ENCODE results near the gene RBBP8NL.
A peak's percentile ranks its signal among the peaks of the same experiment; 100 is the strongest.

RBBP8NL gene

DNA sequence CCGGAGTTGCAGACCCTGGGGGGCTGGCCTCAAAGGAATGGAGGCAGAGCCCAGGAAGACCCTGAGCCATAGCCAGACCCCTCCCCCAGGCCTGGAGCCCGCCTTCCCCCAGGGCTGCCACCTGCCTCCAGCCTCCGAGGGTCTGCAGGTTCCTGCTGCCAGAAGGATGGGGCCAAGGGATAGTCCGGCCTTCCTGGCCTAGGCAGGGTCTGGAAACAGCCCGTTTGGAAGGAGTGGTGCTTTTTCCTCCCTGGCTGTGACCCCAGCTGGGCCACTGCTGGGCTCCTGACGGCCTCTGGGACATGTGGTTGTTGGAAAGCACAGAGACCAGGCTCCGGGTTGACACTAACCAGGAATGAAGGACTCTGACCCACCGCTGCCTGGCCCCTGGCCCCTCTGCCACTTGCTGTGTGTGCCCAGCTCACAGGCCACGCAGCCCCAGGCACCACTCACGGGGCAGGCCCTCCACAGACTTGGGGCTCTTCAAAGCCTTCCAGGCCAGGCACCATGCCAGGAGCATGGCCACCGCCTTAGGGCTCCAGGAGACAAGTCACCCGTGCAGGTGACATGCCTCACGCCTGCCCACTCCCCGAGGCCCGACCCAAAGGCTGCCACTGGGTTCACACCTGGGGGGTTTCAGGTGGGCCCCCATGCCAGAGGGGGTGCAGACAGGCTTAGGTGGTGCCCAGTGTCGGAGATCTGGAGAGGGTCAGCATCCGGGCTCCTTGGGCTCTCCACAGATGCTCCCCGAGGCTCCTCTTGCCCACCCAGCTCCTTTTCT, 56.3 kb downstream of the RBBP8NL start:
- no peak overlapping the region for H4K8ac ChIP-seq (ENCODE audit: low read depth, low read length)

DNA sequence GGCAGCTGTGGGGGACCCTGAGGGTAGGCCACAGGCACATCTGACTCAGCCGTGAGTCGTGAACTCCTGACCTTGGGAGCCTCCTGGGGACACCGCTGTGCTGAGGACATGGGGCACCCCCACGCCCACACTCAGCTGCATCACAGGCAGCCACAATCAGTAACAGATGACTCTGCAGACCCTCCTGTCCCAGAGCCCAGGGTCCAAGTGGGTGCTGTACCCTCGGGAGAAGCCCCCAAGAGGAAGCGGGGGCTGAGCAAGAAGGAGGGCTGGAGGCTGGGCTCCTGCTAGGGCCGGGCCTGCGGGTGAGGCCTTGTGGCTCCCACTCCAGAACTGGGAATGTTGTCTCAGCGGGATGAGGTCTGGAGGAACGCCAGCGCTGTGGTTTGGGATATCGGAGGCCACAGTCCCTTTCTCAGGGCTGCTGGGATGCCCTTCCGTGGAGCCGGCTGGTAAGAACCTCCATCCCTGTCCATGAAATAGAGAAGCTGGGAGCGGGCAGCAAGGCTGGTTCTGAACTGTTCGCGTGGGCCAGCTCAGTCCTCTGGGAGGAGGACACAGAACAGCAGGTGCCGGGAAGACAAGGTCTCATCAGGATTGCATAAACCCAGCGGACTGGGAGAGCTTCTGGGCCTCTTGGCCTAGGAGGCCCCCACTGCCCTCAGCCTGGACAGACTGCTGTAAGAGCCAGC, 57.1 kb downstream of the RBBP8NL start:
- Histone ChIP-seq H3K36me3 (ENCODE audit: control insufficient read depth in 1 of 2, insufficient read depth in 2 of 2, low read length in 2 of 2) (no peaks in the 10 kb centered on the region), H3K23ac (ENCODE audit: low read length) (no peak overlapping the region), H3K4me2 (ENCODE audit: low read length) (no peak overlapping the region), H3K9ac (ENCODE audit: low read length) (no peak overlapping the region), H2AK5ac (ENCODE audit: low read length) (peak overlapping the region; percentile 8), H2AFZ (ENCODE audit: insufficient read depth, low read length, poor library complexity) (no peak overlapping the region), H4K91ac (ENCODE audit: low read depth, low read length) (peak overlapping the region; percentile 71), H4K8ac (ENCODE audit: low read depth, low read length) (no peak overlapping the region), H3K4ac (ENCODE audit: low read depth, low read length) (no peak overlapping the region), H3K14ac (ENCODE audit: low read length) (peak overlapping the region; percentile 19), H4K12ac (ENCODE audit: low read depth, low read length) (no peak overlapping the region), H2BK5ac (ENCODE audit: low read depth, low read length, poor library complexity) (no peak overlapping the region), H2BK120ac (ENCODE audit: insufficient read depth, low read length, poor library complexity) (no peak overlapping the region), H3K9me3 (ENCODE audit: insufficient read depth, low read depth, low read length) (no peaks in the 10 kb centered on the region), H3K4me1 (ENCODE audit: control insufficient read depth in 1 of 2, insufficient read depth in 2 of 2, low read length in 2 of 2) (peaks cover 36 to 38% of the 10 kb centered on the region in 2 experiments), H3K79me2 (ENCODE audit: control insufficient read depth, insufficient read depth, low read length, poor library complexity) (peaks cover 15% of the 10 kb centered on the region), H3K27ac (ENCODE audit: low read depth, low read length) (no peak overlapping the region), H3K4me3 (ENCODE audit: low read depth, low read length) (no peak overlapping the region), H3K27me3 (ENCODE audit: insufficient read depth, low read length) (no peaks in the 10 kb centered on the region), H3K79me1 (ENCODE audit: low read length) (peaks cover 35% of the 10 kb centered on the region), H3K18ac (ENCODE audit: low read length) (peak overlapping the region; percentile 9), H2BK12ac (ENCODE audit: low read length) (peak overlapping the region; percentile 74)
- peak; percentile 16 to 28 for DNase-seq
- no CpG with 5 or more reads among the region's 19 CpGs for WGBS (ENCODE audit: extremely low coverage, insufficient coverage, insufficient read length)

More for the DNA sequence above, 56.3 kb downstream of the RBBP8NL start:
- Histone ChIP-seq H2BK120ac (ENCODE audit: insufficient read depth, low read length, poor library complexity) (no peak overlapping the region), H2AFZ (ENCODE audit: insufficient read depth, low read length, poor library complexity) (no peak overlapping the region), H3K79me1 (ENCODE audit: low read length) (peaks cover 40% of the 10 kb centered on the region), H3K14ac (ENCODE audit: low read length) (no peak overlapping the region), H4K12ac (ENCODE audit: low read depth, low read length) (no peak overlapping the region), H3K18ac (ENCODE audit: low read length) (peak overlapping the region; percentile 21), H3K27ac (ENCODE audit: low read depth, low read length) (no peak overlapping the region), H3K9me3 (ENCODE audit: insufficient read depth, low read depth, low read length) (no peaks in the 10 kb centered on the region), H3K23ac (ENCODE audit: low read length) (no peak overlapping the region), H4K91ac (ENCODE audit: low read depth, low read length) (peak overlapping the region; percentile 45), H3K79me2 (ENCODE audit: control insufficient read depth, insufficient read depth, low read length, poor library complexity) (peaks cover 11% of the 10 kb centered on the region), H2BK12ac (ENCODE audit: low read length) (peak overlapping the region; percentile 32), H3K4ac (ENCODE audit: low read depth, low read length) (no peak overlapping the region), H3K9ac (ENCODE audit: low read length) (no peak overlapping the region), H3K4me3 (ENCODE audit: low read depth, low read length) (no peak overlapping the region), H3K27me3 (ENCODE audit: insufficient read depth, low read length) (no peaks in the 10 kb centered on the region), H2BK5ac (ENCODE audit: low read depth, low read length, poor library complexity) (no peak overlapping the region), H3K36me3 (ENCODE audit: control insufficient read depth in 1 of 2, insufficient read depth in 2 of 2, low read length in 2 of 2) (no peaks in the 10 kb centered on the region), H2AK5ac (ENCODE audit: low read length) (peak overlapping the region; percentile 79), H3K4me2 (ENCODE audit: low read length) (no peak overlapping the region), H3K4me1 (ENCODE audit: control insufficient read depth in 1 of 2, insufficient read depth in 2 of 2, low read length in 2 of 2) (peaks cover 32 to 33% of the 10 kb centered on the region in 2 experiments)
- no CpG with 5 or more reads among the region's 18 CpGs for WGBS (ENCODE audit: extremely low coverage, insufficient coverage, insufficient read length)
- no peak for DNase-seq

DNA sequence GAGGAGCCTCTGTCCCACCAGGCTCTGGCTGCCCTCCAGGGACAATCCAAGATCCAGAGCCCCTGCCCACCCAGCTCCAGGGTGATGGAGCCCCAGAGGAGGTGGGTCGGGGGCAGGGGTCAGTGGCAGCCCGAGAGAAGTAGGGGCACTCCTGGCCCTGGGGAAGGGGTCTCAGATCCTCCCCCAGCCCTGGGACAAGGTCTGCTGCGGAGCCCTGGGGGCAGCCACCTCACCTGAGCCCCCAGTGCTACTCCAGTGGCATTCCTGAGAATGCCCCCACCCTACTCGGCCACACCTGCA, 57.6 kb downstream of the RBBP8NL start:
- WGBS (ENCODE audit: extremely low coverage, insufficient coverage, insufficient read length), result no CpG with 5 or more reads among the region's 4 CpGs
- Histone ChIP-seq H3K79me1 (ENCODE audit: low read length) (peaks cover 35% of the 10 kb centered on the region), H3K79me2 (ENCODE audit: control insufficient read depth, insufficient read depth, low read length, poor library complexity) (peaks cover 16% of the 10 kb centered on the region), H3K14ac (ENCODE audit: low read length) (peak overlapping the region; percentile 26), H4K8ac (ENCODE audit: low read depth, low read length) (peak overlapping the region; percentile 40), H3K4me3 (ENCODE audit: low read depth, low read length) (no peak overlapping the region), H3K4me2 (ENCODE audit: low read length) (no peak overlapping the region), H4K12ac (ENCODE audit: low read depth, low read length) (no peak overlapping the region), H2BK120ac (ENCODE audit: insufficient read depth, low read length, poor library complexity) (peak overlapping the region; percentile 55), H2AK5ac (ENCODE audit: low read length) (peak overlapping the region; percentile 75), H2BK12ac (ENCODE audit: low read length) (peak overlapping the region; percentile 74), H2BK5ac (ENCODE audit: low read depth, low read length, poor library complexity) (peak overlapping the region; percentile 14), H4K91ac (ENCODE audit: low read depth, low read length) (peak overlapping the region; percentile 71), H2AFZ (ENCODE audit: insufficient read depth, low read length, poor library complexity) (no peak overlapping the region), H3K23ac (ENCODE audit: low read length) (no peak overlapping the region), H3K9ac (ENCODE audit: low read length) (no peak overlapping the region), H3K4ac (ENCODE audit: low read depth, low read length) (peak overlapping the region; percentile 21), H3K27ac (ENCODE audit: low read depth, low read length) (no peak overlapping the region), H3K27me3 (ENCODE audit: insufficient read depth, low read length) (no peaks in the 10 kb centered on the region), H3K9me3 (ENCODE audit: insufficient read depth, low read depth, low read length) (no peaks in the 10 kb centered on the region), H3K4me1 (ENCODE audit: control insufficient read depth in 1 of 2, insufficient read depth in 2 of 2, low read length in 2 of 2) (peaks cover 40 to 43% of the 10 kb centered on the region in 2 experiments), H3K18ac (ENCODE audit: low read length) (peak overlapping the region; percentile 30), H3K36me3 (ENCODE audit: control insufficient read depth in 1 of 2, insufficient read depth in 2 of 2, low read length in 2 of 2) (peaks cover 1 to 4% of the 10 kb centered on the region in 2 experiments)
- no peak for DNase-seq

DNA sequence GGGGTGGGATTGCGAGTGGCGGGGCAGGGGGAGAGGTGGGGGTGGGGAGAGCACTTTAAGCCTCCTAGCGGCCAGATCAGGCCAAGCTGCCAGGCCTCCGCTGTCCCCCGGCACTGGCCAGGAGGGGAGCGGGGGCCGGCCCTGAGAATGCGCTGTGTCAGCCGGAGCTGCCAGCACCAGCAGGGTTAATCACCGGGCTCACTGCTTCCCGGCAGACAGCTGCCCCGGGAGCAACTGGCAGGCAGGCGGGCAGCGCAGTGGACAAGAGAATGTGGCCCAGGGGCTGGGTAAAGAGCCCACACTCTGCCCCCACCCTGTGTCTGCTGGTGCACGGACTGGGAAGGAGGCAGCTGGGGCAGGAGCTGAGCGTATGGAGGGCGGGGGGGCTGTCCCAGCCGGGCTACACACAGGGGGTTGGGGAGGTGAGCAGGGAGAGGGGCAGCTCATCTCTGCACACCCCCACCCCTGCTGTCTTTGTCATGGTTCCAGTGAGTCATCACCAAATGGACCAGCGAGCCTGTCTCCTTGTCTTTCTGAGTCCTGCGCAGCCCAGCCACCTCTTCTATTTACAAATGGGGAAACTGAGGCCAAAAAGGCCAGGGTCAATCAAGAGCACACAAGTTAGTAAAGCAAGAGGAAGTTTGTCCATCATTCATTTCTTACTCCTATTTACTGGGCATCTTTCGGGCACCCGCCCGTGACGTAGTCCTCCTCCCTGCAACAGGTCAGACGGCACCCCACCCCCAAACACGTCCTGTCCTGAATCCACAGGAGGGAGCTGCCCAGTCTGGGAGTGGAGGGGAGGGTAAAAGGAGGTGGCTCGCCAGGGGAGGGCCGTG, 58.1 kb downstream of the RBBP8NL start:
- peaks cover 21% of the 10 kb centered on the region for H3K79me2 ChIP-seq (ENCODE audit: control insufficient read depth, insufficient read depth, low read length, poor library complexity)
- no peaks in the 10 kb centered on the region for H3K27me3 ChIP-seq (ENCODE audit: insufficient read depth, low read length)
- H2BK5ac ChIP-seq (ENCODE audit: low read depth, low read length, poor library complexity), result peak overlapping the region; percentile 14
- no peak overlapping the region for H4K12ac ChIP-seq (ENCODE audit: low read depth, low read length)
- H3K4me2 ChIP-seq (ENCODE audit: low read length), result peak overlapping the region; percentile 73
- H3K9me3 ChIP-seq (ENCODE audit: insufficient read depth, low read depth, low read length), result no peaks in the 10 kb centered on the region
- peak overlapping the region; percentile 58 for H2AFZ ChIP-seq (ENCODE audit: insufficient read depth, low read length, poor library complexity)
- H3K4ac ChIP-seq (ENCODE audit: low read depth, low read length), result peak overlapping the region; percentile 21
- peak overlapping the region; percentile 75 for H2BK12ac ChIP-seq (ENCODE audit: low read length)
- H3K9ac ChIP-seq (ENCODE audit: low read length), result no peak overlapping the region
- H3K4me3 ChIP-seq (ENCODE audit: low read depth, low read length), result no peak overlapping the region
- no peak overlapping the region for H3K23ac ChIP-seq (ENCODE audit: low read length)
- H3K14ac ChIP-seq (ENCODE audit: low read length), result peak overlapping the region; percentile 28
- peak overlapping the region; percentile 75 for H2AK5ac ChIP-seq (ENCODE audit: low read length)
- peak overlapping the region; percentile 40 for H4K8ac ChIP-seq (ENCODE audit: low read depth, low read length)
- peak overlapping the region; percentile 75 for H2BK120ac ChIP-seq (ENCODE audit: insufficient read depth, low read length, poor library complexity)
- WGBS (ENCODE audit: extremely low coverage, insufficient coverage, insufficient read length), result no CpG with 5 or more reads among the region's 28 CpGs
- H4K91ac ChIP-seq (ENCODE audit: low read depth, low read length), result peak overlapping the region; percentile 92
- H3K27ac ChIP-seq (ENCODE audit: low read depth, low read length), result no peak overlapping the region
- H3K18ac ChIP-seq (ENCODE audit: low read length), result peak overlapping the region; percentile 30
- peak; percentile 42 to 54 for DNase-seq
- H3K4me1 ChIP-seq (ENCODE audit: control insufficient read depth in 1 of 2, insufficient read depth in 2 of 2, low read length in 2 of 2), result peaks cover 46 to 48% of the 10 kb centered on the region in 2 experiments
- peaks cover 35% of the 10 kb centered on the region for H3K79me1 ChIP-seq (ENCODE audit: low read length)
- H3K36me3 ChIP-seq (ENCODE audit: control insufficient read depth in 1 of 2, insufficient read depth in 2 of 2, low read length in 2 of 2), result peaks cover 2 to 6% of the 10 kb centered on the region in 2 experiments
